Measurements from ENCODE around the gene KRTAP22-1.

The KRTAP22-1 gene

DNA sequence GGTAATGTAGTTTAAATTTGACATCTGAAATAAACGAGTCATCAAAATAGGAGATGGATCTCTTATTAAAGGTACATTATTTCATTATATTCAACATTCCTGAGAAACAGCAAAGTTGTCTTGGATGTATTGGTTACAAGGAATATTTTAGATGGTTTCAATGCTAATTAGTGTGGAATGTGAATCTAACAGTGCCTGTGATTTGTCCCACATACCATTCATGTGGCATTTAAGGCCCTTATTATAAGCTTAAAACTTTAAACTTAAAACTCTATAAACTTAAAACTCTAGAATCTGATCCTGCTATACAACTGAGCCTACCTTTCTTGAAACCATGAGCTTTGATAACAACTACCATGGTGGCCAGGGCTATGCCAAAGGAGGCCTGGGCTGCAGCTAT lies at the start of gene KRTAP22-1:
Gene KRTAP22-1 (plus strand): TSS at position 301 of the 400 bp plus-strand sequence.
- no peak for DNase-seq (ENCODE audit: low read depth)

DNA sequence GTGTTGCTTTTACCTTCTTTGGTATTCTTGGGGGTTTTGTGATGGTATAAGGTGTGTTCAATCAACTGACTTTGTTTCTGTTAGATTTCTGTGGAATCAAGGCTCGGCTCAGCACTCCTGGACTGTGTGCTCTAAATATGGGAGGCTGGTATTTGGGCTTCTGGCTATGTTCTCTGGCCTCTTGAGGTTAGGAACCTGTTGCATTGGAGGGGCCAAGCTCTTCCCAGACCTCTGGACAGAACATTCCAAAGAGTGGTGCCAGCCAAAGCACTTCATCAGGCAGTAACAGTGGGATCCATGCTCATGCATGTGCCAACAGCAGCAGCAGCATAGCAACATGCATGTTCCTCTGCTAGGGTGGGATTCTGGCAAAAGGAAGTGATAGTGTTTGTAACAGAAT lies 48.1 kb upstream of the KRTAP22-1 start:
- DNase-seq (ENCODE audit: low read depth), result no peak

DNA sequence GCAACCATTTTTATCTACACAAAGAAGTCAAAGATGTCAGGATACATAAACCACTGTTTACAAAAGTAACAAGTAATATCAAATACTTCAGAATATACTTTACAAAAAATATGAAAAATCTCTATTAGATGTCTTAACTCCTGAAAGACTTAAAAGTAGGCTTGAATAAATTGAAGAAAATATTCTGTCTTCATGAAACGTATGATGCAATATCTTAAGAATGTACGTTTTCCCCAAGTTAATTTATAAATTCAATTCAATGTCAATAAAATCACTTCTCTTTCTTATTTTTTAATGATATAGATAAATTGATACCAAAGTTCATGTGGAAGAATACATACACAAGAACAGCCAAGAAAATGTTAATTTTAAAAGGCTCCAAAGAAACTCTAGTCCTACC lies 45.8 kb upstream of the KRTAP22-1 start:
- DNase-seq (ENCODE audit: low read depth), result no peak

DNA sequence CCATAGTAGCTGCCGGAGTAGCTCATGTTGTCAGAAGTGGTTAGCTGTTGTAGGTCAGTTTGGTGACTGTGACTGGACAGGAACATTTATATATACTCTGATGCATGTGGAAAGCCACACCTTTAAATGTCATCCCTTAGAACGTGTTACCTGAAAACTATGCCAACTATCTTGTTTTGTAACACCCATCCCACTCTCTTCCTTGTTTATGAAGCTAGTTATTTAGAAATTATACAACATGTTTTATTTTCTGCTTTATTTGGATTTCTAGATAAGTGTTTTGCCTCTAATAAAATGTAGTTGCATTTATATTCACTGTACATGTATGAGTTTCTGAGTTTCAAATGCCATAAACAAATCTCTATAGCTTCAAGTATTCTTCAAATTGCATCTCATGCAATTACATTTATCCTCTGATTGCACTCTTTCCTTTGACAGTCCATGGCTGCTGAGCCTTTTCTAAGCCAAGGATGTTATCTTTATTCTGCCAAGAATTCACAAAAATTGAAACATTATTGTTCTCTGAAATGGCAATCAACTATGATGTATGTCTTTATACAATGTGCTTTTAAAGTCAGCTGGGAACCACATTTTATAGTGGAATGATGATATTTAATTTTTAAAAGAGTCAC lies 39.5 kb upstream of the KRTAP22-1 start, which contains the start of gene KRTAP19-7:
Gene KRTAP19-7 (minus strand): TSS at position 51 of the 632 bp plus-strand sequence. CDS start 25 bp downstream, at position 26.
- no peak for DNase-seq (ENCODE audit: low read depth)

DNA sequence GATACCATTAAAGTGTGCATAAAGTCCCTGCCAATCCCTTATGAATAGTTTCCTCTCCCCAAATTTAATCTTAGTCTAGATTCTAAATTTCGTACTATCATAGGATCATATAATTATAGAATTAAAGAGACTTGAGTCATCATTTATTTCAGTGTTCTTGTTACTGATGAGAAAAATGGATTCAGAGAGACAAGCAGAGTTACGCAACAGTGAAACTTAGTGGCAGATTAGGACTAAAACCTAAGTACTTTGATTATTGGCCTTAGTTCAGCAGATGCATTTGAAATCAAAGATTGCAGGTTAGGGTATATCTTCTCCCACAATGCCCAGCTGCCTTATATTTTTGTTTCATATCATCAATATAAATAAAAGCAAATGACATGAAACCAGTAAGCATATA lies 38.9 kb upstream of the KRTAP22-1 start:
- DNase-seq (ENCODE audit: low read depth), result no peak

DNA sequence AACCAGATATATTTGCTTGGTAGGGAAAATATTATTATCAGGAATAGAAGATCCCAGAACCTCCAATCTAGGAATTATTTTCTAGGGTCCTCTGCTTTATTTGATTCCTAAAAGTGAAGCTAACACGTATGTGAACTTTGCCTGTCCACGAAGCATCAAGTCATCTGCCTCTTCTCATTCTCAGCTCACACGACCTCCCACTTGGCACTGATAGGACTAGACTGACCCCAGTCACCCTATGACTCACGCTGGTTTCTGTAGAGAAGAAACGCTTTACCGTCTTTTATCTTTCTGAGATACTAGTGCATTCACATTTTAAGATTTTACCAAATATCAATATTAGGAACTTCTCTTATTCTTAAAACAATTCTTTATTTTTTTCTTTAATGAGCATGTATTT lies 37.8 kb upstream of the KRTAP22-1 start:
- no peak for DNase-seq (ENCODE audit: low read depth)

DNA sequence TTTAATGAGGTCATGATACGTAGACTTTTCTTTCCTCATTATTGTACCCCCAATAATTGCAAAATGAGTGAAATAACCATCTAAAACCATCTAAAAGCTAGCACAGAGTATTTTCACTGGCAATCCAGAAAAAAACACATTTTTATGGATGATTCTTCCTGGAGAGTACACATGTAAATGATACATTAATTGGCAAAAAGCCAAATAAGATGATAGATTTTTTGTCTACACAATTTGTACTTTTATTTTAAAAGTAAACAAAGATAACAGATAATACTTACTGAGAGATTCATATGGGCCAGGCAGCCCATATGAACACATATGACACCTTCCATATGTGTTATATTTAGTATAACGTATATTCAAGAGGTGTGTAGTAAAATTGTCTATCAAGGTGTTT lies 37.3 kb upstream of the KRTAP22-1 start:
- DNase-seq (ENCODE audit: low read depth), result no peak

DNA sequence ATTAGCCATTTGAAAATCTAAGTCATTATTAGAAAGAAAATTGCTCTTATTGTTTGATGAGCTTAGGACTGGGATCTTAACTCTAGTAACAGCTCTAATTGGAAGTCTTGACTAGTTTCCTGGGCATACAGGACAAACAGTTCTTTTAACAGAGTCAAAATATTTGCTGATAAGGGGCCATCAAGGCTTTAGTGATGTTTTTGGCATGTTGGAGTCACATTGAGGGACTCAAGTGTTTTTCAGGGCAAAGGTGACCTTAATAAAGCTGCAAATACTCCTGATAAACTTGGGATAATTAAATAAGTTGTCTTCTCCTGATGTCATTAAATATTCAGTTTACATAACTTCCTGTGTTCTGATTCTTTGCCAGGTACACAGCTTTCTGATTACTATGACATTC lies 33.3 kb upstream of the KRTAP22-1 start:
- DNase-seq (ENCODE audit: low read depth), result no peak

DNA sequence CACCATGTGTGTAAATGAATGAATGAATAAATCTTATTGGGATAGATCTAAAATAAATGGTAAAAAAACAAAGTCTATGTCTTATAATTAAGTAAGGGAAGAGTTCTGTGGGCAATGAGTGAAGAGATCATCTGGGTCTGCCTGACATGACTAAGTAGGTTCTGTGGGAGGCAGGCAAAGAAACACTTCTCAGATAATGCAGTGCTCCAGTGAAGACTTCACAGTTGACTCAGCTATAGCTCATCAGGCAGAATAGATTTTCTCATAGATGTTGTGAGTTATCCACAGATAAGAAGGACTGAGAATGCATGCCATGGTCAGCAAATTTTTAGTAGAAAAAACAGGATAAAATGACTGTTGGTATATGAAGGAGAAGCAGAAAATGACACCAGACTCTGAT lies 23.1 kb upstream of the KRTAP22-1 start:
- DNase-seq (ENCODE audit: low read depth), result no peak

DNA sequence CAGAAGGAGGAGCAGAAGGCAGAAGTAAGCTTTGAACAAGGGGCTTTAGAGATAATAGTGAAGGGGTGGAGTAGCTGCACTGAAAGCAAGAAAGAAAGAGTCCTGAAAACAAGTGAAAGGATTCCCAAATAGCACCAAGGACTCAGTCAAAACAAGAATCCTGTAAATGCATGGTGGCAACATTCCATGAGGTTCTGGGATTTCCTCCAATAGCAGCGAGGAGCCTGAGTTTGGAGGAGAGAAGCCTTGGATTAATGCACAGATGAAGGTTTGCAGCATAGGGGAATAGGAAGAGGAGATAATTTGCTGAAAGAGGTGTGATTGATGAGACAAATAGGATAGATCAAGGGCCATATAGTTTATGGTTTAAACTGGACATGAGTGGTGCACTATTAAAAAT lies 21.5 kb upstream of the KRTAP22-1 start:
- DNase-seq (ENCODE audit: low read depth), result no peak

DNA sequence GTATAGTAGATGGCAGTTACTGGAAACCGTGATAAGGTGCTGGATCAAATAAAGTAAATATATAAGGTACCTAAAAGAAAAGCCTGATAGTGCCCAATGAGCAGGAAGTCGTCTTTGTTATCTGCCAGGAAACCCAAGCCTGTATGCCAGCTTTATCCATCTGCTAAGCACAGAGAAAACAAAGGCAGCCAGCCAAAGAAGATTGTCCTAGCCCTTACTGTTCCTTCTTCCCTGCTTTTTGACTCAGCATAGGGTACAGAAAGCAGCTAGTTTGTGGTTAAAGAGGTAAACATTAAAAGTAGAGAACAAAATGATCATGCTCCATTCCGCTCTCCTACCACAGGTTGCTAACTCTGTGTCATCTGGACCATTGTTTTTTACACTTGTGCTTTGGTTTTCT lies 20.8 kb upstream of the KRTAP22-1 start:
- DNase-seq (ENCODE audit: low read depth), result no peak

DNA sequence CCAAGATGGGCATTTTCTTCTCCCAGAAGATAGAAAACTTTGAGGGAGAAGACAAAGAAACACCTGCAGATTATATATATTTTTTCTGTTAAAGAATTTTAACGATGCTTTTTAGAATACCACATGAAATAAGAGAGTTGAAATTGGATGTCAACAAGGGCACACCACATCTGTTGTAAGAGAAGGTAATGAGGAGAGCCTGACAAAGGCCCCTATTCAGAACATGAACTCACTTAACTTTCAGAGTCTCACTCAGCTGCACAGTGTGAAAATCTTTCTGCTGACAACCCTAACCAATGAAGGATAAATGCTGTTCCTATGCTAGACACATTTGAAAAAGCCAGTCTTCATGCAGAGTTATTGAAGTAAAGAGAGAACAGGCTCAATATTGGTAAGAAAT lies 18.0 kb upstream of the KRTAP22-1 start:
- no peak for DNase-seq (ENCODE audit: low read depth)

DNA sequence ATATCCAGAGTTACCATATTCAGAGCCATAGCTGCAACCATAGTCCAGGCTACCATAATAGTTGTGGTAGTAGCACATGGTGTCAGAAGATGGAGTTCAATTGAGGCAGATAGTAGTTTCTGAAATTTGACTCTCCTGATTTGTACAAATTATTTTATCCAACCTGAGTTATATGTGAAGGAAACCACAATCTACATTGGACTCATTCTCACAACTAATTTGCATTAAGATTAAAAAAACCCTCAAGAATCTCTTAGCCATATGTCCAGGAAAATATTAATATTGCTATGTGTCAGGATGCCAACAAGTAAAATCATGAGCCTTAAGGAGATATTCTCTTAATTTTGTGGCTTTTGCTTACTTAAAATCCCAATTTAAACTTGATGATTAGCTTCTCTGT lies 10.6 kb upstream of the KRTAP22-1 start, which contains the start of gene KRTAP22-2:
Gene KRTAP22-2 (minus strand): TSS at position 101 of the 400 bp plus-strand sequence.
- DNase-seq (ENCODE audit: low read depth), result no peak

DNA sequence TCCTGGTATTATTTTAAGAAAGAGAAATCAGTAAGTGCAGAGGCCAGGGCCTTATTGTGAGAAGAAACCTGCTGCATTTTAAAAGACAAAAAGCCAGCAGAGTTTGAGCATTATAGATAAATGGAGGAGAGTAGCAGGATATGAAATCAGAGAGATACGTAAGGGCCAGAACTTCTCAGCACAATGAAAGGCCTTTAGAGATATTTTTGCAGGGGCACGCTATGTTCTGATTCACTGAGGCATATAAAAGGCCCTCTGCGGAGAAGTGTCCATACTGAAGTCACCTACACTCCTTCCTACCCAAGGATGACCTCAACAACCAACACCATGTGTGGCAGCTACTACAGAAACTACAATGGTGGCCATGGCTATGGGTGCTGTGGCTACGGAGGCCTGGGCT lies 8.7 kb upstream of the KRTAP22-1 start, which contains the start of gene KRTAP6-3:
Gene KRTAP6-3 (plus strand): TSS at position 301 of the 400 bp plus-strand sequence. CDS start 6 bp downstream, at position 307.
- DNase-seq (ENCODE audit: low read depth), result no peak

DNA sequence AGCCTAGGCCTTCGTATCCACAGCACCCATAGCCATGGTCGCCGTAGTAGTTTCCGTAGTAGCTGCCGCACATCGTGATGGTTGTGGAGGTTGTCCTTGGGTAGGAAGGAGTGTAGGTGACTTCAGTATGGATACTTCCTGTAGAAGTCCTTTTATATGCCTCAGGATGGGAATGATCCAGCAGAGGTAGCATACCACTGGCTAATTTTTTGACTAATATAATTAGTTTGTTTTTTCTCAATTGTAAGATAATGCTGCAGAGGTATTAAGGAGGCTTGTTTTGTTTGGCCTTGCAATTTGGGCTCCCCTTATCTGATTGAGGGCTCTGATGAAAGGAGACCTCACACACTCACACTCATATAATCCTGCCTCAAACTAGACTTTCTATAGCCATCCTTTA lies 2.1 kb upstream of the KRTAP22-1 start, which contains the start of gene KRTAP6-2:
Gene KRTAP6-2 (minus strand): TSS at position 101 of the 400 bp plus-strand sequence. CDS start 28 bp downstream, at position 73.
- no peak for DNase-seq (ENCODE audit: low read depth)

DNA sequence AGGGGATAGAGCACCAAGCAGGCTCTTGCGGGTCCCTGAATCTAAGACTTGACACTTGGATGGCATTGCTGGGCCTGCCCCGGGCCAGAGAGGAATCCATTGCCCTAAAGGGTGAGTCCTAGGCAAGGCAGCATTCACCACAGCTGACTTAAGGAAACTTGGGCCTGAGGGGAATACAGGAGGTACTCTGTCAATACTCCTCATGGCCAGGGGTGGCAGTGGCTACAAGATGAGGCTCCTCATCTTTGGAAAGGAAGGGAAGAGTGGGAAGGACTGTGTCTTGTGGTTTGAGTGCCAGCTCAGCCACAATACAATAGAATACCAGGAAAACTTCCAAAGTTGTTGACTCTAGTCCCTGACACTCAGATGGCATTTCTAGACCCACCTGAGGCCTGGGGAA lies 5.1 kb downstream of the KRTAP22-1 start:
- no peak for DNase-seq (ENCODE audit: low read depth)

DNA sequence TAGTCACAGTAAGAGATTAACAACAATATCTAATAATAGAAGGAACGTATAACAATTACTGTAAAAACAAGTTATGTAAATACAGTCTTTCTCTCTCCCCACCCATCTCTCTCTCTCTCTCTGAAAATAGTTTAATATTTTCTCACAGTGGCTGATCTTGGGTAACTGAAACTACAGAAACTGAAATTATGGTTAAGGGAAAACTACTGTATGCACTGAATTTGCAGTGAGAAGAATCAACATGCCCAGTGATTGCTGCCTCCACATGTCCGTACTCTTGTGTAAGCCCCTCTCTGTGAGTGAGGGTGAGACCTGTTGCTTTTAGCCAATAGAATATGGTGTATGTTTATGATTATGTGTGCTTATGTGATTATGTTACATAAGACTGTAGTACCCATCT lies 11.2 kb downstream of the KRTAP22-1 start:
- no peak for DNase-seq (ENCODE audit: low read depth)

DNA sequence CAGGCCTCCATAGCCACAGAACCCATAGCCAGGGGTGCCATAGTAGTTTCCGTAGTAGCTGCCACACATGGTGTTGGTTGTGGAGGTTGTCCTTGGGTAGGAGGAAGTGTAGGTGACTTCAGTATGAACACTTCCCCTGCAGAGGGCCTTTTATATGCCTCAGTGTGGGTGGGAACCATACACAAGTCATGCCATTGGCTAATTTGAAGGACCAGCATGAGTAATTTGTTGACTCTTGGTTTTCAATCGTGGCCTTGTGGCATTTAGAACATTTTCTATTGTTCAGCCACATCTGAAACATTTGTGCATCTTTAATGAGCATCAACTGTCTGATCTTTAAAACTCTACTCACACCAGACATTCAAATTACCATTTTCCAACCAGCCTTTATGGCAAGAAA lies 12.9 kb downstream of the KRTAP22-1 start, which contains the start of gene KRTAP6-1:
Gene KRTAP6-1 (minus strand): TSS at position 95 of the 400 bp plus-strand sequence. CDS start 26 bp downstream, at position 69.
- no peak for DNase-seq (ENCODE audit: low read depth)

DNA sequence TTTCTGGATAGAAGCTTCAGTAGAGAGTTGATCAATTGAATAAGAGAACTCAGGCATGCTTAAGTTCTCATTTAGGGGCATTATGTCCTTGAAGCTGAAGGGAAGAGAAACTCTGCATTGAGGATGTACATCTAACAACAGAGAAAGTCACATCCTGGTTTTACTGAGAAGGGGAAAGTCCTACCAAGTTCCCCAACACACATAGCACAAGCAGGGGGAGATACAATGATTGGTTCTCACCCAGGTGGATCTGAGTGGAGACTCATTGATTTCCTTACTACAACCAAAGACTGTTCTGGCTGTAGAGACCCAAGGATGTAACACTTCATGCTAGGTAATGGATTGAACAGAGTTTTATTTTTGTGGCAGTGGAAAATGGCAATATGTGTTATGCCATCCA lies 14.3 kb downstream of the KRTAP22-1 start:
- DNase-seq (ENCODE audit: low read depth), result no peak

DNA sequence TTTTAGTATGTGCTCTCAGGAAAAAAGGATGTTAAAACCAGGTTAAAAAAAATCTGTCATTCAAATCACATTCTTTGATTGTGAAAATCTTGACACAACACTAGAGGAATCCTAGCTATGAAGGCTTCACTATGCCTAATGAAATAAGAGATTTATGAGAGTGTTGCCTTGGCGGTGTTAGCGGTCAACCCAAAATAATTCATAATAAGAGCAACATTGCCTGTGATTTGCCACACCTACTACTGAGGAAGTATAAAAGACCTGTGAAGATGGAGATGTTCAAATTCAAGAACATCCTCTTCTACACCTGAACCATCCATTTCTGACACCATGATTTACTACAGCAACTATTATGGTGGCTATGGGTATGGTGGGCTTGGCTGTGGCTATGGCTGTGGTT lies 15.2 kb downstream of the KRTAP22-1 start, which contains the start of gene KRTAP20-1:
Gene KRTAP20-1 (plus strand): TSS at position 301 of the 400 bp plus-strand sequence. CDS start 30 bp downstream, at position 331.
- DNase-seq (ENCODE audit: low read depth), result no peak

DNA sequence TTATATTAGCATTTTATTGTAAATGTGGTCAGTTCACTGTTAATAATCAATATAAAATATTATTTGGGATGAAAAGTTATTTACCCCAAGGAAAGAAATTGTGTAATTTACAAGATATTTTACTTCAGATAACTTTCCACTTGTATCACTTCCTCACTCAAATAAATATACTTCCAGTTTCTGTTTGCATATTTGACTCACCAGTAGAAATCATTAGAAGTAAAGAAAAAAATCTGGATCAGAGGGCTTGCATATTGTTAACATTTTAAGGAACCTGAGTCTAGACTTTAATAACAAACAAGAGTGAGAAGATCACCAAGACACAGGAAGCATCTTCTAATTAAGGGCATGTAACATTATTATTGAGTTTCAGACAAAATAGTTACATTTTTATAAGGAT lies 19.2 kb downstream of the KRTAP22-1 start:
- DNase-seq (ENCODE audit: low read depth), result no peak

DNA sequence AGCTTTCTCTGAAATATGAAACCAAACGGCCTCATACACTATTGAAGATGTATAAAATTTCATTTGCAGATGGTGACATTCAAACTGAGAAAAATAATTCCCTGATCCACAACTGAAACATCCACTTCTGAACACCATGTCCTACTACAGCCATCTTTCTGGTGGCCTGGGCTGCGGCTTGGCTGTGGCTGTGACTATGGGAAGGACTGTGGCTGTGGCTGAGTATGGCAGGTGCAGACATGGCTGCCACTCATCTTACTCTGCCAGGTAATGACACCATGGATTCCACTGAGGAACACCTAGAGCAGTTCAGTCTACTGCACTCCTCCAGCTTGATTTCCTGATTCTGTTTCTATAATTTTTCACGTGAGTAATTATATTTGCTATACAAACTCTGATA lies 19.6 kb downstream of the KRTAP22-1 start, which contains the start of gene KRTAP20-4:
Gene KRTAP20-4 (plus strand): TSS at position 106 of the 400 bp plus-strand sequence.
- DNase-seq (ENCODE audit: low read depth), result no peak

DNA sequence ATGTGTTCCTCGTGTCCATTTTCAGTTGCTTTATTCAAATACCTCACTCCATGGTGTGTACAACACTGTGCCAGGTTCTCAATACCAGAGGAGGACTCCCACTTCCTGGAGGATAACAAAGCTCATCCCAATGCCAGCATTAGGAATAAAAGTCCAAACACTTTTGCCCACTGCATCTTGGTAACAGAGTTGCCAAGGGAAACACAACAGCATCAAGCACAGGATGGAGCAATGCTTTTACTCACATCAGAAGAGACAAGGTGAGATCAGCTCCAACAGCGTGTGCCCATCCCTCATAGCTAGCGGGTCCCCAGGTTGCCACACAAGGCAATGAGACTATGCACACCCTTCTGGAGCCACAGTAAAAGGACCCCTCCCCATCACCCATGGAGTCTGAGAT lies 22.5 kb downstream of the KRTAP22-1 start:
- no peak for DNase-seq (ENCODE audit: low read depth)

All from activated T-helper 9 cell treated with anti-CD3 and anti-CD28 coated beads, Interleukin-2, amount 50 U/mL, for 16 hours (primary cell).